Fibroblast of peridontal ligament (primary cell): Measurements from ENCODE around the gene PDE2A.

Source experiments
- DNase-seq: peaks from one replicate; pipeline ENCODE4 v3.0.0-alpha.2; 2010; ENCODE audit errors: extremely low read depth

The PDE2A gene

GRCh38 chr11:72673943-72674828, at the start of gene PDE2A:
TSS of gene PDE2A (minus strand) at chr11:72674422. CDS start at chr11:72674207, 215 bp downstream.
- DNase-seq = no peak

GRCh38 chr11:72723508-72723907, 49.3 kb upstream of the PDE2A start:
- DNase-seq = no peak

GRCh38 chr11:72722050-72722748, 48.0 kb upstream of the PDE2A start:
- DNase-seq = peak; percentile 85

GRCh38 chr11:72721689-72722049, 47.4 kb upstream of the PDE2A start:
- no peak for DNase-seq

GRCh38 chr11:72721276-72721675, 47.1 kb upstream of the PDE2A start:
- DNase-seq = no peak

- no peak for DNase-seq
Measured at GRCh38 chr11:72720784-72721183, 46.6 kb upstream of the PDE2A start.

- no peak for DNase-seq
Measured at GRCh38 chr11:72720047-72720446, 45.8 kb upstream of the PDE2A start.

GRCh38 chr11:72719551-72719950, 45.3 kb upstream of the PDE2A start:
- no peak for DNase-seq

GRCh38 chr11:72719144-72719543, 44.9 kb upstream of the PDE2A start:
- no peak for DNase-seq

- DNase-seq = no peak
Measured at GRCh38 chr11:72718101-72718501, 43.9 kb upstream of the PDE2A start.

- DNase-seq = no peak
Measured at GRCh38 chr11:72716788-72717435, 42.7 kb upstream of the PDE2A start.

- no peak for DNase-seq
Measured at GRCh38 chr11:72716290-72716689, 42.1 kb upstream of the PDE2A start.

- no peak for DNase-seq
Measured at GRCh38 chr11:72712841-72713240, 38.6 kb upstream of the PDE2A start.

GRCh38 chr11:72712168-72712751, 38.0 kb upstream of the PDE2A start:
- DNase-seq = peak; percentile 24

- no peak for DNase-seq
Measured at GRCh38 chr11:72711141-72711540, 36.9 kb upstream of the PDE2A start.

- no peak for DNase-seq
Measured at GRCh38 chr11:72710278-72710677, 36.1 kb upstream of the PDE2A start.

GRCh38 chr11:72709478-72710238, 35.4 kb upstream of the PDE2A start:
- DNase-seq = no peak

- no peak for DNase-seq
Measured at GRCh38 chr11:72707032-72707431, 32.8 kb upstream of the PDE2A start.

- DNase-seq = no peak
Measured at GRCh38 chr11:72706579-72706978, 32.4 kb upstream of the PDE2A start.

GRCh38 chr11:72705442-72706365, 31.5 kb upstream of the PDE2A start:
- DNase-seq = no peak
